ENCODE measurements around the gene NBPF4.
"Not testable (repeated sequence)": the region's sequence is repeated elsewhere in the genome, so short reads cannot be mapped to it uniquely, and the experiment has no call there.

The NBPF4 gene

GRCh38 chr1:108217515-108218174, 26.2 kb downstream of the NBPF4 start:
- not testable (repeated sequence) for H3K9me3 Mint-ChIP-seq, H3K36me3 Mint-ChIP-seq, H3K4me1 Mint-ChIP-seq, ATAC-seq, H3K27ac Mint-ChIP-seq, H3K27me3 Mint-ChIP-seq, H3K4me3 Mint-ChIP-seq

- not testable (repeated sequence) for H3K36me3 Mint-ChIP-seq, H3K27ac Mint-ChIP-seq, H3K4me3 Mint-ChIP-seq, H3K9me3 Mint-ChIP-seq, H3K4me1 Mint-ChIP-seq, ATAC-seq
- peaks cover 10% of the 10 kb centered on the region for H3K27me3 Mint-ChIP-seq
These were observed 26.9 kb downstream of the NBPF4 start for GRCh38 chr1:108217007-108217406.

GRCh38 chr1:108216028-108216890, 27.6 kb downstream of the NBPF4 start:
- ATAC-seq, H3K4me1 Mint-ChIP-seq, H3K9me3 Mint-ChIP-seq, H3K4me3 Mint-ChIP-seq, H3K27ac Mint-ChIP-seq, H3K36me3 Mint-ChIP-seq: not testable (repeated sequence)
- H3K27me3 Mint-ChIP-seq: peaks cover 14% of the 10 kb centered on the region

GRCh38 chr1:108214641-108215465, 29.0 kb downstream of the NBPF4 start:
- not testable (repeated sequence) for H3K4me3 Mint-ChIP-seq, H3K27ac Mint-ChIP-seq, H3K4me1 Mint-ChIP-seq, ATAC-seq, H3K36me3 Mint-ChIP-seq, H3K9me3 Mint-ChIP-seq
- peaks cover 20% of the 10 kb centered on the region for H3K27me3 Mint-ChIP-seq

- no peak overlapping the region for H3K4me3 Mint-ChIP-seq
- peaks cover 8% of the 10 kb centered on the region for H3K4me1 Mint-ChIP-seq
- no peaks in the 10 kb centered on the region for H3K9me3 Mint-ChIP-seq
- no peak overlapping the region for H3K27ac Mint-ChIP-seq
- no peak for ATAC-seq
- no peaks in the 10 kb centered on the region for H3K36me3 Mint-ChIP-seq
- H3K27me3 Mint-ChIP-seq: peaks cover 26% of the 10 kb centered on the region
These were observed 32.9 kb downstream of the NBPF4 start for GRCh38 chr1:108211014-108211413.

- H3K4me1 Mint-ChIP-seq: peaks cover 8% of the 10 kb centered on the region
- no peak overlapping the region for H3K4me3 Mint-ChIP-seq
- H3K9me3 Mint-ChIP-seq: peaks cover 3% of the 10 kb centered on the region
- peaks cover 26% of the 10 kb centered on the region for H3K27me3 Mint-ChIP-seq
- no peaks in the 10 kb centered on the region for H3K36me3 Mint-ChIP-seq
- ATAC-seq: no peak
- H3K27ac Mint-ChIP-seq: peak overlapping the region; percentile 35
These were observed 34.3 kb downstream of the NBPF4 start for GRCh38 chr1:108209456-108210108.

GRCh38 chr1:108208724-108209446, 35.0 kb downstream of the NBPF4 start:
- Mint-ChIP-seq H3K27ac (peak overlapping the region; percentile 35), H3K36me3 (no peaks in the 10 kb centered on the region), H3K27me3 (peaks cover 26% of the 10 kb centered on the region), H3K4me1 (peaks cover 8% of the 10 kb centered on the region), H3K9me3 (peaks cover 5% of the 10 kb centered on the region), H3K4me3 (no peak overlapping the region)
- ATAC-seq: no peak

GRCh38 chr1:108203582-108203981, 40.3 kb downstream of the NBPF4 start:
- not testable (repeated sequence) for H3K9me3 Mint-ChIP-seq, H3K27me3 Mint-ChIP-seq, H3K4me3 Mint-ChIP-seq, H3K4me1 Mint-ChIP-seq, H3K36me3 Mint-ChIP-seq, ATAC-seq, H3K27ac Mint-ChIP-seq

GRCh38 chr1:108201687-108202086, 42.2 kb downstream of the NBPF4 start:
- H3K27me3 Mint-ChIP-seq: no peaks in the 10 kb centered on the region
- H3K36me3 Mint-ChIP-seq: peaks cover 7% of the 10 kb centered on the region
- no peak overlapping the region for H3K4me3 Mint-ChIP-seq
- no peak for ATAC-seq
- H3K9me3 Mint-ChIP-seq: peaks cover 6% of the 10 kb centered on the region
- H3K4me1 Mint-ChIP-seq: peaks cover 28% of the 10 kb centered on the region
- no peak overlapping the region for H3K27ac Mint-ChIP-seq

GRCh38 chr1:108200687-108201051, 43.2 kb downstream of the NBPF4 start:
- peaks cover 7% of the 10 kb centered on the region for H3K36me3 Mint-ChIP-seq
- H3K27me3 Mint-ChIP-seq: no peaks in the 10 kb centered on the region
- peak overlapping the region; percentile 98 for H3K4me3 Mint-ChIP-seq
- peak overlapping the region; percentile 93 for H3K27ac Mint-ChIP-seq
- peaks cover 6% of the 10 kb centered on the region for H3K9me3 Mint-ChIP-seq
- peaks cover 32% of the 10 kb centered on the region for H3K4me1 Mint-ChIP-seq
- peak; percentile 70 for ATAC-seq

- Mint-ChIP-seq H3K9me3 (peaks cover 6% of the 10 kb centered on the region), H3K4me1 (peaks cover 32% of the 10 kb centered on the region), H3K27me3 (no peaks in the 10 kb centered on the region), H3K27ac (peak within 1 kb of the TSS; percentile 93), H3K4me3 (peak within 1 kb of the TSS; percentile 98), H3K36me3 (peaks cover 10% of the 10 kb centered on the region)
- ATAC-seq: peak; percentile 99
These were observed 43.8 kb downstream of the NBPF4 start, which contains the start of gene SLC25A24 for GRCh38 chr1:108199781-108200686. TSS of gene SLC25A24 (minus strand) at chr1:108200343. CDS start at chr1:108200138, 205 bp downstream.

GRCh38 chr1:108199201-108199691, 44.6 kb downstream of the NBPF4 start:
- H3K36me3 Mint-ChIP-seq: peaks cover 16% of the 10 kb centered on the region
- peak overlapping the region; percentile 98 for H3K4me3 Mint-ChIP-seq
- peaks cover 32% of the 10 kb centered on the region for H3K4me1 Mint-ChIP-seq
- no peaks in the 10 kb centered on the region for H3K27me3 Mint-ChIP-seq
- H3K9me3 Mint-ChIP-seq: peaks cover 4% of the 10 kb centered on the region
- H3K27ac Mint-ChIP-seq: peak overlapping the region; percentile 93
- ATAC-seq: no peak

GRCh38 chr1:108194051-108194450, 49.8 kb downstream of the NBPF4 start:
- Mint-ChIP-seq H3K4me1 (peaks cover 60% of the 10 kb centered on the region), H3K27ac (no peak overlapping the region), H3K9me3 (no peaks in the 10 kb centered on the region), H3K4me3 (no peak overlapping the region), H3K36me3 (peaks cover 38% of the 10 kb centered on the region), H3K27me3 (no peaks in the 10 kb centered on the region)
- ATAC-seq: no peak
